Thoracic aorta (tissue), 2 donors: ENCODE measurements around the gene PDZRN3. TPM values are rescaled to one million over a fixed set of nuclear protein-coding genes. Genes with fewer than 3 reads are reported as not detected.

Experiments used
- ATAC-seq: fragments of 150-250 bp; one replicate; pipeline ENCODE4 v1.8.0; 2017; ENCODE audit warnings: low read depth; ENCODE audit not compliant: insufficient number of reproducible peaks, low FRiP score
- DNase-seq: peaks from one replicate; pipeline ENCODE4 v3.0.0-alpha.2; 2020; ENCODE audit warnings: low spot score
- H3K27ac ChIP-seq, 2 donors: fragments of 200-600 bp; sonication (generic); 1 replicate in 1 of 2; 2 replicates in 1 of 2; pipeline ENCODE4 v1.5.1; 2016; ENCODE audit warnings: mild to moderate bottlenecking in 2 of 2, moderate library complexity in 2 of 2
- H3K27me3 ChIP-seq: fragments of 200-600 bp; sonication (generic); replicated peaks from 2 replicates; pipeline ENCODE4 v1.6.0; 2016; ENCODE audit warnings: mild to moderate bottlenecking; ENCODE audit not compliant: insufficient read depth
- H3K36me3 ChIP-seq: fragments of 200-600 bp; sonication (generic); one replicate; pipeline ENCODE4 v1.5.1; 2016
- H3K4me1 ChIP-seq, 2 donors: fragments of 200-600 bp; sonication (generic); 1 replicate in 1 of 2; 2 replicates in 1 of 2; pipeline versions ENCODE4 v1.5.1 to v1.6.0; 2016; ENCODE audit warnings: low read depth in 2 of 2, mild to moderate bottlenecking in 1 of 2; ENCODE audit not compliant: control insufficient read depth in 1 of 2
- H3K4me3 ChIP-seq: fragments of 200-600 bp; sonication (generic); 2 replicates; pipeline ENCODE4 v1.5.1; 2016; ENCODE audit warnings: mild to moderate bottlenecking
- H3K9me3 ChIP-seq: fragments of 200-600 bp; sonication (generic); 2 replicates; pipeline ENCODE4 v1.5.1; 2016
- CTCF ChIP-seq: fragments of 200-600 bp; sonication (generic); IDR thresholded peaks from one replicate; pipeline ENCODE4 v1.5.1; 2019; ENCODE audit warnings: antibody characterized with exemption
- total RNA-seq, 2 donors: library from RNA; depleted of rRNA; stranded (reverse); fragments of >200 nt; gene quantifications; one replicate each; pipeline versions ENCODE4 v1.1.0 to v1.2.3, GENCODE V29; 2016

The PDZRN3 gene
- total RNA-seq, 2 donors from 2014 or later: 140 to 166 TPM

DNA sequence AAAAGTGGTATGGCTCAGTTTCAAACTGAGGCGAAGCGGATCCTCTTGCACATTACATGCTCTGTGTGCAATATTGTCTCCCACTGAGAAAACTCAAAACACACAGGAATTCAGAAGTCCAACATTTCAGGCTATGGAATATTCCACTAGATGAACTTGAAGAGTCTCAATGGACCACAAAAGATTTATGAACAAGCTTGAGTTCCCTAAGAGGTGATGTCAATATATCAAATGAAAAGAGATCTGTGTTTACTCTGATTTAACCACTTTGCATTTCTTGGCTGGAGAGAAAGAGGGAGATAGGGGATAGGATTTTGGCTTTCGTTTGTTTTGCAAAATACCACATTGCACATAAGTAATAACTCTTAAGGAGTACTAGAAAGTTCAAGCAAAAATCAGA lies 20.3 kb downstream of the PDZRN3 start:
- no peak for DNase-seq
- Histone ChIP-seq H3K27me3 (no peaks in the 10 kb centered on the region), H3K4me1 (peaks cover 44 to 84% of the 10 kb centered on the region in 2 donors), H3K9me3 (no peaks in the 10 kb centered on the region), H3K27ac (peak overlapping the region; percentile 1 to 54), H3K4me3 (no peak overlapping the region), H3K36me3 (no peaks in the 10 kb centered on the region)
- TF ChIP-seq CTCF: no peak
- ATAC-seq: no peak

DNA sequence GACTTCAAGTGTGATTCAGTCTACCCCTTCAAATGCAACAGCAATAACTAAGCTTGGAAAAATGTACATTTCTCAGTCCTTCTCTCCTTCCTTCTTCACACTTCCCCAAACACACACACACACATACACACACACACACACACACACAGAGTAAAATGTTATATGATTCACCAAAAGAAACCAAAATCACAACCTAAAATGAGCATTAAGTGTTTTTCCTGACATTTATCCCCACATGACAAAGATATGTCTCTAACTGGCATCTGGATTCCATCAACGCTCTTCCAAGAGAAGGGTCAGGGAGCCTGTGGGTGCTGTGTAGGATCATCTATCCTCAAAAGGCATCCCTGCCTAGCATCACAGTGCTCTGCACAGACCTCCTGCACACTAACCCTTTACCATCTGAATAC lies 21.0 kb downstream of the PDZRN3 start:
- no peak for DNase-seq
- H3K27me3 ChIP-seq: no peaks in the 10 kb centered on the region
- peak overlapping the region; percentile 16 for H3K4me3 ChIP-seq
- no peak for ATAC-seq
- no peaks in the 10 kb centered on the region for H3K9me3 ChIP-seq
- peaks cover 44 to 83% of the 10 kb centered on the region in 2 donors for H3K4me1 ChIP-seq
- H3K36me3 ChIP-seq: no peaks in the 10 kb centered on the region
- H3K27ac ChIP-seq: peak overlapping the region; percentile 15 to 54
- no peak for TF ChIP-seq CTCF

GRCh38 chr3:73602170-73602569 lies 22.6 kb downstream of the PDZRN3 start:
- TF ChIP-seq CTCF: no peak
- Histone ChIP-seq H3K9me3 (no peaks in the 10 kb centered on the region), H3K36me3 (peaks cover 4% of the 10 kb centered on the region), H3K27ac (peak overlapping the region in 1 of 2 donors; percentile 39), H3K27me3 (no peaks in the 10 kb centered on the region), H3K4me1 (peaks cover 44 to 89% of the 10 kb centered on the region in 2 donors), H3K4me3 (no peak overlapping the region)
- DNase-seq: no peak
- ATAC-seq: no peak

DNA sequence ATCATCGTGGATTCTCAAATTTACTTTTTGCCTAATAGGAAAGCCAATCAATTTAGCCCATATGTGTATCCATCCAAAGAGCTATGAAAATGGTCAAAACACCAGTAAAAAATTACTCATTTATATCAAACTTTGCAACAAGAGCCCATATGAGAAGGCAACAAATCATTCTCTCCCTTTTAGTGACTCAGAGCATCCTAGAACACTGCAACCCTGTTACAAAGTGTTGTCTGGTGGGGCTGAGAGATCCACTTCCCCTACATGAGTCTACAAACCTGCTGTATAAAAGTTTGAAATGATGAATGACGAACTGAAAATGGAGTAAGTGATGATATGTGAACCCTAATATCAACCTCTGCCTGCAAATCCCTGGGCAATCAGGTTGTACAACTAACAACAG lies 23.3 kb downstream of the PDZRN3 start:
- H3K4me3 ChIP-seq: no peak overlapping the region
- no peaks in the 10 kb centered on the region for H3K27me3 ChIP-seq
- H3K4me1 ChIP-seq: peaks cover 43 to 89% of the 10 kb centered on the region in 2 donors
- H3K36me3 ChIP-seq: peaks cover 4% of the 10 kb centered on the region
- no peaks in the 10 kb centered on the region for H3K9me3 ChIP-seq
- no peak for ATAC-seq
- DNase-seq: no peak
- peak overlapping the region; percentile 30 to 39 for H3K27ac ChIP-seq
- no peak for TF ChIP-seq CTCF

- H3K36me3 ChIP-seq: peaks cover 4% of the 10 kb centered on the region
- H3K27ac ChIP-seq: peak overlapping the region; percentile 30 to 37
- ATAC-seq (no peak), DNase-seq (no peak)
- H3K9me3 ChIP-seq: no peaks in the 10 kb centered on the region
- H3K4me1 ChIP-seq: peaks cover 39 to 84% of the 10 kb centered on the region in 2 donors
- no peaks in the 10 kb centered on the region for H3K27me3 ChIP-seq
- H3K4me3 ChIP-seq: no peak overlapping the region
- no peak for TF ChIP-seq CTCF
Observed at GRCh38 chr3:73601011-73601410, 23.7 kb downstream of the PDZRN3 start.
